ENCODE results near the gene MME.

- no peak for TF ChIP-seq CTCF (conservative IDR thresholded peaks at IDR 0.05)
- TF ChIP-seq ZFX (IDR thresholded peaks at IDR 0.05): no peak
Observed at GRCh38 chr3:155196131-155197021, 116.3 kb downstream of the MME start.

Measured in C4-2B (cell line).